Panc1 (cell line): Measurements from ENCODE around the gene SLC46A2. TPM values are rescaled to one million over a fixed set of nuclear protein-coding genes. Genes with fewer than 3 reads are reported as not detected.

Experiments used
- ATAC-seq: fragments of 200-7000 bp; cut with Tn5 transposase; 2 replicates; pipeline ENCODE4 v1.9.1; 2020; ENCODE audit warnings: mild to moderate bottlenecking, moderate library complexity
- BruUV-seq: library from RNA; stranded (reverse); fragments of 400-500 nt; replicated peaks from 2 replicates; lab custom pipeline; 2021; lab: Mats Ljungman, UMichigan
- CTCF ChIA-PET: fragments of 300-600 bp; sonication (Branson Sonifier 250); formaldehyde crosslinking; loops from one replicate; lab custom pipeline; 2022; ENCODE audit warnings: antibody characterized with exemption; lab: Charles Lee
- POLR2A ChIA-PET: fragments of 300-600 bp; sonication (Branson Sonifier 250); formaldehyde crosslinking; loops from one replicate; lab custom pipeline; 2022; ENCODE audit warnings: antibody characterized with exemption; lab: Charles Lee
- DNase-seq: peaks from one replicate; pipeline ENCODE4 v3.0.0-alpha.2; 2010; ENCODE audit warnings: low read depth, low spot score
- H3K27ac ChIP-seq: 2 replicates; pipeline ENCODE4 v1.5.1; 2011; ENCODE audit warnings: mild to moderate bottlenecking, low read length, inconsistent platforms
- H3K27me3 ChIP-seq: fragments of 200-500 bp; sonication (Bioruptor generic); 2 replicates; pipeline ENCODE4 v1.6.0; 2014; ENCODE audit warnings: low read length, inconsistent platforms; ENCODE audit not compliant: control insufficient read depth, insufficient read depth
- H3K36me3 ChIP-seq: fragments of 200-500 bp; sonication (Bioruptor generic); 2 replicates; pipeline ENCODE4 v1.5.1; 2014; ENCODE audit warnings: inconsistent platforms, mild to moderate bottlenecking, low read length, moderate library complexity; ENCODE audit not compliant: control insufficient read depth, insufficient read depth
- H3K4me1 ChIP-seq: 2 replicates; pipeline ENCODE4 v1.5.1; 2011; ENCODE audit warnings: inconsistent platforms, mild to moderate bottlenecking, low read length, moderate library complexity; ENCODE audit not compliant: control insufficient read depth, insufficient read depth
- H3K4me3 ChIP-seq, 2 experiments: 2 replicates each; pipeline ENCODE4 v1.5.1; 2011 to 2012; ENCODE audit warnings: low read depth in 2 of 2, low read length in 2 of 2, mild to moderate bottlenecking in 2 of 2, inconsistent platforms in 1 of 2, moderate library complexity in 1 of 2
- H3K9me3 ChIP-seq: fragments of 200-500 bp; sonication (Bioruptor generic); 2 replicates; pipeline ENCODE4 v1.5.1; 2014; ENCODE audit warnings: low read depth, mild to moderate bottlenecking, inconsistent platforms, low read length, moderate library complexity; ENCODE audit not compliant: control insufficient read depth, insufficient read depth
- POLR2AphosphoS5 ChIP-seq: IDR thresholded peaks from 2 replicates; pipeline ENCODE4 v1.6.1; 2012; ENCODE audit warnings: mild to moderate bottlenecking, low read depth, low read length, moderate library complexity
- SIN3A ChIP-seq: IDR thresholded peaks from 2 replicates; pipeline ENCODE4 v1.6.1; 2012; ENCODE audit warnings: low read depth, mild to moderate bottlenecking, low read length, moderate library complexity, borderline replicate concordance; ENCODE audit not compliant: insufficient read depth
- TCF7L2 ChIP-seq: IDR thresholded peaks from 2 replicates; pipeline ENCODE4 v1.6.1; 2011; ENCODE audit warnings: mild to moderate bottlenecking, low read depth, low read length, inconsistent platforms
- in situ Hi-C: cut with HindIII; loops from 2 replicates; pipeline ENCODE4 v1.10.0; 2016; ENCODE audit warnings: low sequenced_read_pairs, low pct_unique_long_range_greater_than_20kb
- intact Hi-C: fragments of 100-400 bp; cut with micrococcal nuclease; formaldehyde crosslinking; loops from one replicate; pipeline ENCODE4 v1.10.0; 2022; ENCODE audit not compliant: unreplicated experiment
- total RNA-seq: library from RNA; stranded (reverse); gene quantifications from one replicate; pipeline ENCODE4 v1.2.1, GENCODE V29; 2021; ENCODE audit not compliant: unreplicated experiment
- TF ChIP-seq, protein P1 (sequence below), 2 experiments: IDR thresholded peaks; 2 replicates each; pipeline ENCODE4 v1.6.1; 2011 to 2012; ENCODE audit warnings: low read depth in 2 of 2, control low read depth in 1 of 2, low read length in 1 of 2, mild to moderate bottlenecking in 1 of 2, moderate library complexity in 1 of 2; ENCODE audit not compliant: insufficient read depth in 1 of 2
- TF ChIP-seq, protein P2 (sequence below): fragments of 450-650 bp; IDR thresholded peaks from 2 replicates; pipeline ENCODE4 v1.5.1; 2017; ENCODE audit warnings: mild to moderate bottlenecking

SLC46A2 gene
- total RNA-seq, 1 experiment from 2014 or later = not detected

DNA sequence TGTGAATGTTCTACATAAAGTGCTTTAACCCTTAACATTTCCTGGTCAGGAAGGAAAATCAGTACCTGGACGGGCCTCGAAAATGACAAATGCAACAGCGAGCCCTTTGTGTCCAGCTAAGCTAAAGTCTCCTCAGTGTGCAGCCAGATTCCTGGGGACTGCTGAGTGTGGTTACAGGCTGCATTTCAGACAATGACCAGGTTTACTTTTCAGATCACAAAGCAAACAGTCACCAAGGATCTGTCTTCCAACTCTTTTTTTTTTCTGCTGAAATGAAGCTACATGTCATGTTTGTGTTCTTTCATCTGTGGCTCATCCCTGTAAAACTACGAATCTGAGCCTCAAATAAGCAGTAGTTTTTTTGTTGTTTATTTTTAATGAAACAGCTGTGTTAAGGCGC is 20.8 kb downstream of the SLC46A2 start:
- Histone ChIP-seq H3K27ac (no peak overlapping the region), H3K9me3 (no peaks in the 10 kb centered on the region), H3K4me3 (no peak overlapping the region), H3K4me1 (no peaks in the 10 kb centered on the region), H3K27me3 (no peaks in the 10 kb centered on the region), H3K36me3 (no peaks in the 10 kb centered on the region)
- no TSS peak for BruUV-seq
- ATAC-seq (no peak), DNase-seq (no peak)
- in situ Hi-C loops (no loop called here), intact Hi-C loops (no loop called here)
- ChIA-PET POLR2A (no interaction called here), CTCF (no interaction called here)
- TF ChIP-seq, protein P1, sequence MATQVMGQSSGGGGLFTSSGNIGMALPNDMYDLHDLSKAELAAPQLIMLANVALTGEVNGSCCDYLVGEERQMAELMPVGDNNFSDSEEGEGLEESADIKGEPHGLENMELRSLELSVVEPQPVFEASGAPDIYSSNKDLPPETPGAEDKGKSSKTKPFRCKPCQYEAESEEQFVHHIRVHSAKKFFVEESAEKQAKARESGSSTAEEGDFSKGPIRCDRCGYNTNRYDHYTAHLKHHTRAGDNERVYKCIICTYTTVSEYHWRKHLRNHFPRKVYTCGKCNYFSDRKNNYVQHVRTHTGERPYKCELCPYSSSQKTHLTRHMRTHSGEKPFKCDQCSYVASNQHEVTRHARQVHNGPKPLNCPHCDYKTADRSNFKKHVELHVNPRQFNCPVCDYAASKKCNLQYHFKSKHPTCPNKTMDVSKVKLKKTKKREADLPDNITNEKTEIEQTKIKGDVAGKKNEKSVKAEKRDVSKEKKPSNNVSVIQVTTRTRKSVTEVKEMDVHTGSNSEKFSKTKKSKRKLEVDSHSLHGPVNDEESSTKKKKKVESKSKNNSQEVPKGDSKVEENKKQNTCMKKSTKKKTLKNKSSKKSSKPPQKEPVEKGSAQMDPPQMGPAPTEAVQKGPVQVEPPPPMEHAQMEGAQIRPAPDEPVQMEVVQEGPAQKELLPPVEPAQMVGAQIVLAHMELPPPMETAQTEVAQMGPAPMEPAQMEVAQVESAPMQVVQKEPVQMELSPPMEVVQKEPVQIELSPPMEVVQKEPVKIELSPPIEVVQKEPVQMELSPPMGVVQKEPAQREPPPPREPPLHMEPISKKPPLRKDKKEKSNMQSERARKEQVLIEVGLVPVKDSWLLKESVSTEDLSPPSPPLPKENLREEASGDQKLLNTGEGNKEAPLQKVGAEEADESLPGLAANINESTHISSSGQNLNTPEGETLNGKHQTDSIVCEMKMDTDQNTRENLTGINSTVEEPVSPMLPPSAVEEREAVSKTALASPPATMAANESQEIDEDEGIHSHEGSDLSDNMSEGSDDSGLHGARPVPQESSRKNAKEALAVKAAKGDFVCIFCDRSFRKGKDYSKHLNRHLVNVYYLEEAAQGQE (IDR thresholded peaks at IDR 0.05; ENCODE audit: insufficient read depth in 1 of 2, low read depth in 2 of 2, low read length in 1 of 2) = no peak
- TF ChIP-seq SIN3A (no peak), TCF7L2 (no peak), POLR2AphosphoS5 (no peak)
- TF ChIP-seq, protein P2, sequence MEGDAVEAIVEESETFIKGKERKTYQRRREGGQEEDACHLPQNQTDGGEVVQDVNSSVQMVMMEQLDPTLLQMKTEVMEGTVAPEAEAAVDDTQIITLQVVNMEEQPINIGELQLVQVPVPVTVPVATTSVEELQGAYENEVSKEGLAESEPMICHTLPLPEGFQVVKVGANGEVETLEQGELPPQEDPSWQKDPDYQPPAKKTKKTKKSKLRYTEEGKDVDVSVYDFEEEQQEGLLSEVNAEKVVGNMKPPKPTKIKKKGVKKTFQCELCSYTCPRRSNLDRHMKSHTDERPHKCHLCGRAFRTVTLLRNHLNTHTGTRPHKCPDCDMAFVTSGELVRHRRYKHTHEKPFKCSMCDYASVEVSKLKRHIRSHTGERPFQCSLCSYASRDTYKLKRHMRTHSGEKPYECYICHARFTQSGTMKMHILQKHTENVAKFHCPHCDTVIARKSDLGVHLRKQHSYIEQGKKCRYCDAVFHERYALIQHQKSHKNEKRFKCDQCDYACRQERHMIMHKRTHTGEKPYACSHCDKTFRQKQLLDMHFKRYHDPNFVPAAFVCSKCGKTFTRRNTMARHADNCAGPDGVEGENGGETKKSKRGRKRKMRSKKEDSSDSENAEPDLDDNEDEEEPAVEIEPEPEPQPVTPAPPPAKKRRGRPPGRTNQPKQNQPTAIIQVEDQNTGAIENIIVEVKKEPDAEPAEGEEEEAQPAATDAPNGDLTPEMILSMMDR = no peak

DNA sequence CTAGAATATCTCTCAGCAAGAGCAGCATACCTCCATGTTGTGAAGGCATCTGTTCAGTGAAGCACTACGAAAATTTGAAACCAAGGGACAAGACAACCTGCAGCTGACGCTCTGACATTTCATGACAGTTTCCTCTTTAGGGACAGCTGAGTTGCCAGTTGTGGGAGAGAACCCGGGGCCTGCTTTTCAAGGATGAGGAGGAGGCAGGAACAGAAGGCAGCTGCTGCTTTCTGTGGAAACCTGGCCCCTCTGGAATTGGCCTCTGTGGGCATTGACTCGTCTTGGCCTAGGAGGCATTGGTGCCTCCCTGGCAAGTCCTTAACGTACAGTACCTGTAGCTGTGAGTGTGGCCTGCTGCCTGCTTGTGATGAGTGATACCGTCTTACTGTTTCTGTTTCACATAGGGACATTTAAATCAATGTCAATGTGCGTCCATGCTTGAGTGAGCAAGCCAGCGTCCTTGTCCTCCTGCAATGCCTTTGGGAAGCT is 21.6 kb downstream of the SLC46A2 start:
- POLR2A ChIA-PET = no interaction called here
- ATAC-seq = no peak

More for the DNA sequence above, 21.6 kb downstream of the SLC46A2 start:
- no peak overlapping the region for H3K4me3 ChIP-seq
- no peaks in the 10 kb centered on the region for H3K27me3 ChIP-seq
- BruUV-seq = no TSS peak
- no peaks in the 10 kb centered on the region for H3K36me3 ChIP-seq
- H3K4me1 ChIP-seq = no peaks in the 10 kb centered on the region
- no peak overlapping the region for H3K27ac ChIP-seq
- no peaks in the 10 kb centered on the region for H3K9me3 ChIP-seq
- CTCF ChIA-PET = no interaction called here
- in situ Hi-C loops = no loop called here
- TF ChIP-seq POLR2AphosphoS5 = no peak
- TF ChIP-seq SIN3A = no peak
- TF ChIP-seq, protein P1 (IDR thresholded peaks at IDR 0.05; ENCODE audit: insufficient read depth in 1 of 2, low read depth in 2 of 2, low read length in 1 of 2) = no peak
- TF ChIP-seq, protein P2 = no peak
- TF ChIP-seq TCF7L2 = no peak
- intact Hi-C loops = no loop called here
- no peak for DNase-seq
